ENCODE data around the gene PLXNA4. TPM values are rescaled to one million over a fixed set of nuclear protein-coding genes. Genes with fewer than 3 reads are reported as not detected.

The PLXNA4 gene
- total and polyA plus RNA-seq, 12 donors, result 0.83 to 17.0 (median 11.5) TPM

DNA sequence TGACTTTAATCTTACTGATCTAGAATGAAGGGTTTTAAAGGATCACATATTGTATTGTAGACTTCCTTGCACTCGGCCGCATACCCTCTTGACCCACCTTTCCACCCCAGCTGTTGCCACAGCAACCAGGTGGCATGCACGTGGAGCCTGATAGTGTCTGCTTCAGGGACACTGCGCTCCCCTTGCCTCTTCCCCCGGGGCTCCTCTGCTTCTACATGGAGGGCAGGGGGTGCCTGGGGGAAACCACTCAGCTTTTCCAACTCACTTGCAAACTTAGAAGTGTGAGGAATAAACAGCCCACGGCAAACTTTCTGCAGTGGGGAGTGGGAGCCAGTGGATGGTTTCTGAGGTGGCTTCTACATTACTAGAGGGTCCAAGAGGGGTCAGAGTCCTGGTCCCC, 458.6 kb downstream of the PLXNA4 start:
- no peak overlapping the region for H3K27ac ChIP-seq
- no peak for ATAC-seq
- peaks cover 0 to 9% (median 0%) of the 10 kb centered on the region in 7 donors for H3K27me3 ChIP-seq
- no peaks in the 10 kb centered on the region for H3K4me1 ChIP-seq
- TF ChIP-seq, protein P1, sequence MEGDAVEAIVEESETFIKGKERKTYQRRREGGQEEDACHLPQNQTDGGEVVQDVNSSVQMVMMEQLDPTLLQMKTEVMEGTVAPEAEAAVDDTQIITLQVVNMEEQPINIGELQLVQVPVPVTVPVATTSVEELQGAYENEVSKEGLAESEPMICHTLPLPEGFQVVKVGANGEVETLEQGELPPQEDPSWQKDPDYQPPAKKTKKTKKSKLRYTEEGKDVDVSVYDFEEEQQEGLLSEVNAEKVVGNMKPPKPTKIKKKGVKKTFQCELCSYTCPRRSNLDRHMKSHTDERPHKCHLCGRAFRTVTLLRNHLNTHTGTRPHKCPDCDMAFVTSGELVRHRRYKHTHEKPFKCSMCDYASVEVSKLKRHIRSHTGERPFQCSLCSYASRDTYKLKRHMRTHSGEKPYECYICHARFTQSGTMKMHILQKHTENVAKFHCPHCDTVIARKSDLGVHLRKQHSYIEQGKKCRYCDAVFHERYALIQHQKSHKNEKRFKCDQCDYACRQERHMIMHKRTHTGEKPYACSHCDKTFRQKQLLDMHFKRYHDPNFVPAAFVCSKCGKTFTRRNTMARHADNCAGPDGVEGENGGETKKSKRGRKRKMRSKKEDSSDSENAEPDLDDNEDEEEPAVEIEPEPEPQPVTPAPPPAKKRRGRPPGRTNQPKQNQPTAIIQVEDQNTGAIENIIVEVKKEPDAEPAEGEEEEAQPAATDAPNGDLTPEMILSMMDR (IDR thresholded peaks at IDR 0.05), result no peak
- no peaks in the 10 kb centered on the region for H3K9me3 ChIP-seq
- intact Hi-C loops (cut with DNase I), result no loop called here
- no peak overlapping the region for H3K4me3 ChIP-seq
- WGBS, 2 donors, result 74 to 82% methylated on average over 6 of the region's 6 CpGs
- H3K36me3 ChIP-seq, result no peaks in the 10 kb centered on the region
- DNase-seq, result no peak

DNA sequence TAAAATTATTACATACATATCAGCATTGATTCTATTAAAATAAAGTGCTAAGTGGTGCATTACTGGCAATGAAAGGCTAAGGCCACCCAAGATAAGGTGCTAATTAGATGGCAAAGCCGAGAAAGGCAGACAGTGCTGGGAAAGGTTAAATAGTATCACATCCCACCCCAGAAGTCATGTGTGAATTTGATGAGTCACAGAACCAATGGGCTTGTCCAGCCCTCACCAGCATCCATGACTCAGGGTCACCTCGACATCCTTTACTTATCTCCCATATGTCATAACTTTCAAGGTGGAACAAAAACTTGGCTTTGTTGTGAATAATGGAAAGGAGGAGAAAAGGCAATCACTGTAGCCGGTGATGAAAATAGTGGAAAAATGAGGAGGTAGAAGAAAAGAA, 459.1 kb downstream of the PLXNA4 start:
- Histone ChIP-seq H3K4me1 (no peaks in the 10 kb centered on the region), H3K27ac (no peak overlapping the region), H3K36me3 (no peaks in the 10 kb centered on the region), H3K27me3 (peaks cover 0 to 5% (median 0%) of the 10 kb centered on the region in 7 donors), H3K9me3 (no peaks in the 10 kb centered on the region), H3K4me3 (no peak overlapping the region)
- 67 to 78% methylated on average over 3 of the region's 3 CpGs for WGBS, 2 donors
- intact Hi-C loops (cut with DNase I), result no loop called here
- TF ChIP-seq, protein P1 (IDR thresholded peaks at IDR 0.05), result no peak
- ATAC-seq, result no peak
- no peak for DNase-seq

GRCh38 chr7:132116369-132116768, 459.9 kb downstream of the PLXNA4 start:
- 49 to 51% methylated on average over 3 of the region's 3 CpGs for WGBS, 2 donors
- no peaks in the 10 kb centered on the region for H3K4me1 ChIP-seq
- TF ChIP-seq, protein P1 (IDR thresholded peaks at IDR 0.05), result no peak
- no peak overlapping the region for H3K27ac ChIP-seq
- H3K36me3 ChIP-seq, result no peaks in the 10 kb centered on the region
- H3K27me3 ChIP-seq, result no peaks in the 10 kb centered on the region
- intact Hi-C loops (cut with DNase I), result no loop called here
- H3K4me3 ChIP-seq, result no peak overlapping the region
- ATAC-seq (no peak), DNase-seq (no peak)
- no peaks in the 10 kb centered on the region for H3K9me3 ChIP-seq

- TF ChIP-seq, protein P1 (IDR thresholded peaks at IDR 0.05), result no peak
- Histone ChIP-seq H3K27me3 (no peaks in the 10 kb centered on the region), H3K4me1 (no peaks in the 10 kb centered on the region), H3K27ac (no peak overlapping the region), H3K9me3 (no peaks in the 10 kb centered on the region), H3K4me3 (no peak overlapping the region), H3K36me3 (no peaks in the 10 kb centered on the region)
- no peak for ATAC-seq
- WGBS, 2 donors, result 95 to 96% methylated on average over 2 of the region's 2 CpGs
- intact Hi-C loops (cut with DNase I), result no loop called here
- DNase-seq, result no peak
These were observed 460.5 kb downstream of the PLXNA4 start for GRCh38 chr7:132115758-132116157.

Data from heart right ventricle (tissue), 16 donors.